SK-N-SH (cell line): ENCODE results near the gene SSNA1. TPM values are rescaled to one million over a fixed set of nuclear protein-coding genes. Genes with fewer than 3 reads are reported as not detected.

Experiments
- CTCF ChIA-PET: fragments of 300-600, 350-600 bp; formaldehyde crosslinking; extraction: SDS; loops from one replicate; lab custom pipeline; 2021; lab: Yijun Ruan, JAX
- POLR2A ChIA-PET: fragments of 350-600 bp; sonication (Branson Sonifier 250); formaldehyde crosslinking; extraction: SDS; loops from one replicate; lab custom pipeline; 2020; ENCODE audit warnings: antibody characterized with exemption, inconsistent platforms; lab: Yijun Ruan, JAX
- DNase-seq: peaks from one replicate; pipeline ENCODE4 v3.0.0; 2012
- H2AFZ ChIP-seq: fragments of 200-600 bp; sonication (generic); 2 replicates; pipeline ENCODE4 v1.8.1; 2016; ENCODE audit warnings: antibody characterized with exemption, mild to moderate bottlenecking, low read depth
- H3F3A ChIP-seq: fragments of 200-600 bp; sonication (generic); replicated peaks from 2 replicates; pipeline ENCODE3; 2016; ENCODE audit warnings: antibody characterized with exemption, mild to moderate bottlenecking; ENCODE audit not compliant: insufficient read depth
- H3K27ac ChIP-seq, 2 experiments: fragments of 200-500 bp in 1 of 2; fragments of 200-600 bp in 1 of 2; sonication (Bioruptor generic) in 1 of 2; sonication (generic), shearing (Covaris generic) in 1 of 2; 2 replicates each; pipeline versions ENCODE4 v1.5.1 to v1.6.1; 2014 to 2016; ENCODE audit warnings: low read depth in 2 of 2, inconsistent platforms in 1 of 2, low read length in 1 of 2, mild to moderate bottlenecking in 1 of 2, mixed read lengths in 1 of 2
- H3K27me3 ChIP-seq: fragments of 200-600 bp; sonication (generic), shearing (Covaris generic); 2 replicates; pipeline ENCODE4 v1.6.1; 2016; ENCODE audit warnings: mixed run types; ENCODE audit not compliant: insufficient read depth
- H3K36me3 ChIP-seq, 2 experiments: fragments of 200-500 bp in 1 of 2; fragments of 200-600 bp in 1 of 2; sonication (Bioruptor generic) in 1 of 2; sonication (generic) in 1 of 2; replicated peaks in 1 of 2; 2 replicates each; pipeline versions ENCODE3 to v1.5.1; 2014 to 2016; ENCODE audit warnings: low read length in 1 of 2, mild to moderate bottlenecking in 1 of 2; ENCODE audit not compliant: insufficient read depth in 2 of 2, control insufficient read depth in 1 of 2
- H3K4me1 ChIP-seq, 2 experiments: fragments of 200-500 bp in 1 of 2; fragments of 200-600 bp in 1 of 2; sonication (Bioruptor generic) in 1 of 2; sonication (generic), shearing (Covaris generic) in 1 of 2; 2 replicates each; pipeline versions ENCODE4 v1.5.1 to v1.6.1; 2014 to 2016; ENCODE audit warnings: low read depth in 1 of 2, low read length in 1 of 2, mixed run types in 1 of 2; ENCODE audit not compliant: insufficient read depth in 2 of 2, control insufficient read depth in 1 of 2
- H3K4me2 ChIP-seq: fragments of 200-600 bp; sonication (generic), shearing (Covaris generic); 2 replicates; pipeline ENCODE4 v1.6.1; 2017; ENCODE audit warnings: mixed run types
- H3K4me3 ChIP-seq, 2 experiments: fragments of 200-500 bp in 1 of 2; fragments of 200-600 bp in 1 of 2; sonication (Bioruptor generic) in 1 of 2; sonication (generic), shearing (Covaris generic) in 1 of 2; 2 replicates each; pipeline versions ENCODE4 v1.5.1 to v1.8.1; 2014 to 2016; ENCODE audit warnings: low read depth in 2 of 2, inconsistent platforms in 1 of 2, low read length in 1 of 2, mild to moderate bottlenecking in 1 of 2, mixed read lengths in 1 of 2, moderate library complexity in 1 of 2
- H3K79me2 ChIP-seq: fragments of 200-600 bp; sonication (generic); 2 replicates; pipeline ENCODE4 v1.8.1; 2017; ENCODE audit warnings: mild to moderate bottlenecking; ENCODE audit not compliant: insufficient read depth
- H3K9ac ChIP-seq: fragments of 200-600 bp; sonication (generic); 2 replicates; pipeline ENCODE4 v1.6.1; 2017; ENCODE audit warnings: mixed run types
- H3K9me2 ChIP-seq: fragments of 200-600 bp; sonication (generic); 2 replicates; pipeline ENCODE4 v1.6.1; 2017; ENCODE audit warnings: mixed run types
- H3K9me3 ChIP-seq: fragments of 200-600 bp; sonication (generic); 2 replicates; pipeline ENCODE4 v1.6.1; 2017; ENCODE audit warnings: mixed run types, mild to moderate bottlenecking, moderate library complexity
- H4K20me1 ChIP-seq: fragments of 200-600 bp; sonication (generic); 2 replicates; pipeline ENCODE4 v1.6.1; 2017; ENCODE audit warnings: mild to moderate bottlenecking, mixed run types; ENCODE audit not compliant: insufficient read depth
- FOSL2 ChIP-seq: IDR thresholded peaks from 2 replicates; pipeline ENCODE4 v1.4.0; 2012; ENCODE audit warnings: low read depth, mild to moderate bottlenecking, moderate library complexity, borderline replicate concordance
- FOXJ3 ChIP-seq: sonication (generic); formaldehyde crosslinking; IDR thresholded peaks from 2 replicates; pipeline ENCODE4 v1.5.1; 2020; ENCODE audit warnings: mild to moderate bottlenecking, missing genetic modification reagents
- GABPA ChIP-seq: IDR thresholded peaks from 2 replicates; pipeline ENCODE4 v1.4.0; 2012; ENCODE audit warnings: low read depth, mild to moderate bottlenecking
- MEF2A ChIP-seq: IDR thresholded peaks from 2 replicates; pipeline ENCODE4 v1.4.0; 2012; ENCODE audit warnings: low read depth, borderline replicate concordance
- NFIC ChIP-seq: IDR thresholded peaks from 2 replicates; pipeline ENCODE4 v1.4.0; 2012; ENCODE audit warnings: borderline replicate concordance
- PBX3 ChIP-seq: IDR thresholded peaks from 2 replicates; pipeline ENCODE4; 2012
- POLR2AphosphoS5 ChIP-seq: IDR thresholded peaks from 2 replicates; pipeline ENCODE4 v1.6.1; 2012; ENCODE audit warnings: low read depth, low read length
- RAD21 ChIP-seq: IDR thresholded peaks from 2 replicates; pipeline ENCODE4 v1.6.1; 2012; ENCODE audit warnings: mild to moderate bottlenecking, low read length
- RXRA ChIP-seq: IDR thresholded peaks from 2 replicates; pipeline ENCODE4 v1.4.0; 2012; ENCODE audit warnings: low read depth, mild to moderate bottlenecking, borderline replicate concordance
- SIN3A ChIP-seq: IDR thresholded peaks from 2 replicates; pipeline ENCODE4 v1.6.1; 2012; ENCODE audit warnings: low read depth, mild to moderate bottlenecking, low read length, moderate library complexity, borderline replicate concordance
- TAF1 ChIP-seq: IDR thresholded peaks from 2 replicates; pipeline ENCODE4 v1.6.1; 2012; ENCODE audit warnings: low read depth, mild to moderate bottlenecking, low read length, moderate library complexity, borderline replicate concordance
- ZBTB33 ChIP-seq: IDR thresholded peaks from 2 replicates; pipeline ENCODE4 v1.4.0; 2012; ENCODE audit warnings: low read depth, borderline replicate concordance
- WGBS: methylation state at CpG from one replicate; pipeline ENCODE4 v1.1.6; 2017; ENCODE audit warnings: low lambda C conversion rate; 5-methylcytosine and 5-hydroxymethylcytosine counted together
- polyA plus RNA-seq, 3 experiments: library from polyadenylated mRNA; depleted of rRNA; stranded (reverse); fragments of >200 nt; gene quantifications; 2 replicates each; pipeline ENCODE4 v1.2.3, GENCODE V29; 2012

Gene SSNA1
- polyA plus RNA-seq, 1 of the 3 experiments (the other 2 are of a cell fraction), result 124 TPM

- H3K27me3 ChIP-seq, result no peaks in the 10 kb centered on the region
- peaks cover 0 to 14% of the 10 kb centered on the region in 2 experiments for H3K36me3 ChIP-seq
- H3K4me1 ChIP-seq, result peaks cover 5 to 6% of the 10 kb centered on the region in 2 experiments; a peak in 1 of 4 replicates
- no peak overlapping the region for H3K9ac ChIP-seq
- no peaks in the 10 kb centered on the region for H3F3A ChIP-seq
- no peaks in the 10 kb centered on the region for H3K79me2 ChIP-seq
- H3K4me2 ChIP-seq, result no peak overlapping the region
- no peak overlapping the region for H3K4me3 ChIP-seq
- no peak for DNase-seq
- no peak for TF ChIP-seq RXRA
- TF ChIP-seq SIN3A, result no peak
- no peak for TF ChIP-seq RAD21
- TF ChIP-seq TAF1, result no peak
- TF ChIP-seq FOSL2, result no peak
- no peak for TF ChIP-seq FOXJ3 (CRISPR knock-in tag)
- no peaks in the 10 kb centered on the region for H4K20me1 ChIP-seq
- H3K9me3 ChIP-seq, result no peaks in the 10 kb centered on the region
- CTCF ChIA-PET, result interaction anchor here (0.9 to 1.1 kb wide), 4 partner anchors 9 to 491 kb away, joined by 3 to 6 read pairs (median 4); partner anchors contain the start of gene RNF224
- no peak overlapping the region for H2AFZ ChIP-seq
- H3K27ac ChIP-seq, result no peak overlapping the region
- 98% methylated on average over 8 of the region's 30 CpGs for WGBS
- POLR2A ChIA-PET, result interaction anchor here (0.8 to 1.9 kb wide), 2 partner anchors 8 to 10 kb away, joined by 3 to 4 read pairs; no protein-coding TSS in a partner anchor
- H3K9me2 ChIP-seq, result no peaks in the 10 kb centered on the region
These were observed 29.8 kb downstream of the SSNA1 start for GRCh38 chr9:137218212-137218753.

- no peaks in the 10 kb centered on the region for H3K79me2 ChIP-seq
- H3K4me2 ChIP-seq, result 0 out of 2 replicates have a peak overlapping the region, but pooled peaks have one; percentile 24
- H3K9me3 ChIP-seq, result no peaks in the 10 kb centered on the region
- 60% methylated on average over 3 of the region's 12 CpGs for WGBS
- H3F3A ChIP-seq, result no peaks in the 10 kb centered on the region
- no peak overlapping the region for H2AFZ ChIP-seq
- CTCF ChIA-PET, result interaction anchor here (0.9 to 1.1 kb wide), 4 partner anchors 9 to 491 kb away, joined by 3 to 6 read pairs (median 4); partner anchors contain the start of gene RNF224
- no peak overlapping the region for H3K9ac ChIP-seq
- POLR2A ChIA-PET, result interaction anchor here (0.8 to 1.9 kb wide), 2 partner anchors 9 to 11 kb away, joined by 3 to 4 read pairs; no protein-coding TSS in a partner anchor
- peaks cover 0 to 11% of the 10 kb centered on the region in 2 experiments for H3K36me3 ChIP-seq
- no peaks in the 10 kb centered on the region for H3K27me3 ChIP-seq
- no peak for DNase-seq
- no peak overlapping the region for H3K4me3 ChIP-seq
- H3K27ac ChIP-seq, result no peak overlapping the region; a peak in 1 of 4 replicates
- TF ChIP-seq MEF2A, result no peak
- no peak for TF ChIP-seq GABPA
- TF ChIP-seq NFIC, result no peak
- TF ChIP-seq ZBTB33, result no peak
- TF ChIP-seq PBX3, result no peak
- no peak for TF ChIP-seq SIN3A
- peak; percentile 32; the same call in 1 of the 2 replicates for TF ChIP-seq POLR2AphosphoS5
- H3K9me2 ChIP-seq, result no peaks in the 10 kb centered on the region
- peaks cover 5 to 6% of the 10 kb centered on the region in 2 experiments; a peak in 1 of 4 replicates for H3K4me1 ChIP-seq
- H4K20me1 ChIP-seq, result no peaks in the 10 kb centered on the region
These were observed 30.3 kb downstream of the SSNA1 start for GRCh38 chr9:137218754-137219271.
